NCI-H1417 (cell line): Measurements from ENCODE around the gene GGTA1.
A peak's percentile ranks its signal among the peaks of the same experiment; 100 is the strongest.

Experiments used
- DNase-seq, 3 experiments: peaks; one replicate each; lab custom pipeline; 2025; lab: John Stamatoyannopoulos, UW

Gene GGTA1

DNA sequence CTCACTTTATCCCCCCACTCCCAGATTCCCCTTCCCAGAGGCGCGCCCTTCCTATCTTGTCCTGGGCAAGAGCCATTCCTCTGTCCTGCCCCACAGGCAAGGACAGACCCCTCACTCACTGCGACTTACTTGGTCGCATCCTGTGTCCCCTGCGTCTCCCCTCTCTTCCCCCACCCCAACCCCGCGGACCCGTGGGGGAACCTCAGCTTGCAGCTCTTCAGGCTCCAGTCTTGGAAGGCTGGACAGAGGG, 542 bp downstream of the GGTA1 start:
- peak in 1 of 3 experiments; percentile 54 for DNase-seq

DNA sequence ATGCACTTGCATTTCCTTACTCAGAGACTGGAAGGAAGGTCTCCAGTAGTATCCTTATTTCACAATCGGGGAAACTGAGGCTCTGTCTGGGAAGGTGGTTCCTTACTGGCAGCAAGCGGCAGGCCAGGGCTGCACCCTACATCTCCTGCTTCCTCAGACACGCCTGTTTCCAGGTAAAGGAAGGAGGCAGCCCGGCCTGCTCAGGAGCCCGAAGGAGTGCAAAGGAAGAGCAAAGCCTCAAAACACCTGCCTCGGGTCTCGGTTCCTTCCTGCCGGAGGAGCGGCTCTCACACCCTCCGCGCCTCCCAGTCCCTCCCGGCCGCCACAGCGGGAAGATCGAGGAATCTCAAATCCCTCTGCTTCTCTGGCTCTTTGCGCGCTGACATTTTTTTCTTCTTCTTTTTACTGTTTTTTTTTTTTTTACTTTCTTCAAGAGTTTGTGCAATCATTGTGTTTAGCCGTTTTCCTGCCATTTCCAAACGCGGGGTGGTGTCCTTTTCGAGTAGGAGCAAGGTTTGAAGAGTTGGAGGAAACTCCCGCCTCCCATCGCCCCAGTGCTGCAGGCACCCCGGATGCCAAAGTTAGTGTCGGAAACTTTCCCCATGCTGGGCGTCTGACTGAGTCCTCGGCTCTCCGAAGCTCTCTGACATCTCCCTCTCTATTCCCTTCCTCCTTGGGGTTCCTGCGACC, 1.0 kb downstream of the GGTA1 start:
- peak in 2 of 3 experiments; percentile 46 to 66 for DNase-seq

DNA sequence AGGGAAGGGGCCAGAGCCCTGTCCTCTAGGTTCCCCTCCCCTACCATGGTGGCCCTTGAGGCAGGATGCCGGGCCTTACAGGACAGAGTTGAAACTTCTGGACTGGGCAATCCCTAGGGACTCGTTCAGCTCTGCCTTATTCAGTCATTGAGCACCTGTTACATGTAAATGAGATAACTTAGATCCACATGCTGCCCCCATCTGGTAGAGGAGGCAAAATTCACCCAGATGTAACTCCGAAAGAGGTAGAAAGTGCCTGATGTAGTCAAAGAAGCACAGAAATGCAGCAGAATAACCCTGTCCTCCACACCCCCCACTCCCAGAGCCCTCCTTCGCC, 1.5 kb downstream of the GGTA1 start:
- peak; percentile 73 to 89 (median 76) for DNase-seq

DNA sequence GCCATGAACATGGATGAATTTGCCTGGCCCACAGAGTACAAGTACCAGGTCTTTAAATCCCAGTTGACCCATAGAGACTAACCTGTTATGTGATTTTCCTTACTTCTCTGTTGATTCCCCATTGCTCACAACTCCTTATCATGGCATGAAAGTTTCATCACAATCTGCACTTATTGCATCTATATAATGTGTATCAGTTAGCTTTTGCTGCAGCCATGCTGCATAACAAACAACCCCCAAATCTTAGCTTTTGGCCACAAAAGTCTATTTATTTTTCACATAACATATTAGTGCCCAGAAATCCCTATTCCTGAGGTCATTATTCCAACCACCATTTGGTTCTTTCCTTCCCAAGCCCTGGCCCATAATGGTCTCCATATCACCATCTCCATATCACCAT, 3.7 kb downstream of the GGTA1 start:
- no peak for DNase-seq

DNA sequence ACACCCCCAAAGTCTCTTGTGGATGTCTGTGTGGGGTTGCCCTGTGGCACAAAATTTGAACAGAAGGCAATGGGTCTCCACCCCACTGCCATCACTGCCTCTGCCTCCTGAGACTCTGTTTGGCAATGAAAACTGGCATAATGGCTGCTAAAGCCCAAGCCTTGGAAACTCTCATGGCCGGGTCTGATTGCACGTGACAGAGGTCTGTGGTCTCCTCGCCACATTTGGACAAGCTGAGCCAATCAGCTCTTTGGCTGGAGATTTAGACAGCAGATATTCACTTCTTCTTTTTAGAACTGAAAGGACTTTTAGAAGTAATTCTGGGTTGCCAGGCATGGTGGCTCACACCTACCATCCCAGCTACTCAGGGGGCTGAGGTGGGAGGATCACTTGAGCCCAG, 5.5 kb downstream of the GGTA1 start:
- no peak for DNase-seq

DNA sequence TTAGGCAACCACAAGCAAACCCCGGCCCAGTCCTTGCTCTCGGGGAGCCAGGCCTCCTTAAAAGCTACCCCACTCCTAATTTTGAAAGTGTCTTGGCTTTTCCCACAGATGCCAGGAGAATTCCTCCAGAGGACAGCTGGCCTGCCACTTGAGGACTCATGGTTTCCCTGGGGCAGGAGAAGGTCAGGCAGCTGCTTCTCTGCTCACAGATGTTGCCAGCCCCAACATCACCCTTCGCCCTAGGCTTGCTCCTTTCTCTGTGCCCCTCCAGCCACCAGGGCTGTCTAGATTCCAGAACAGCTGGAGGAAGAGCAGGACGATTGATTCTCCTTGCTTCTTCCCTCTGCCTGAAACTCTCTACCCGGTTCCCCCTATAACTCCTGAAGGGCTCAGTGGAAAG, 8.5 kb downstream of the GGTA1 start:
- DNase-seq: no peak

DNA sequence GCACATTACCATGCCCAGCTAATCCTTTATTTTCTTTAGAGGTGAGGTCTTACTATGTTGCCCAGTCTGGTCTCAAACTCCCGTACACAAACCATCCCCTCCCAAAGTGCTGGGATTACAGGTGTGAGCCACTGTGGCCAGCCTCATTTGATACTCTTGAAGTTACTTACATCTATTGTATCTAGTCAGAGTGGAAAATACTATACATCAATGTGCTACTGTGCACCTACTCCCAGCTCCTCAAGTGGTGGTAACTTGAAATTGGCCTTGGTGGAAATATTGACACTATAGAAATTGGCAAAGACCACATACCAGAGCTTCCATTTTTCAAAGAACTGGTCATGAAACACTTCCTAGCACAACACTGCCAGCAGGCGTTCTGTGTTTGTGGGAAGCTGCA, 10.3 kb downstream of the GGTA1 start:
- no peak for DNase-seq

DNA sequence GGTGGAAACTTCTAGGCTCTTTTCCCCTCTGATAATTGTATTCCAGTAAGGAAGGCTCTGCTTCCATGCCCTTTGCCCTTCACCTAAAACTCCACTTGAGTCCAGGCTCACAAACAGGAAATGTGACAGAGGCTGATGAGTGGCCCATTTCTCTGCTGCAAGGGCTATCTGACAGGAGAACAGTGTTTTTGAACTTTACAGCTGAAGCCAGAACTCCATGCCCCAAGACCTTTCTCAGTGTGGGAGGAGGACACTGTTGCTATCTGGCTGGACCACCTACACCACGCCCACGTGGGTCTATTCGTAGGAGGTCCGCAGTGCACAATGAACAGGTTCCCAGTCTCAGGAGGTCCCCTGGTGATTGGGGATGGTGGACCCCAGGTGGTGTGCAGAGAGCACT, 13.6 kb downstream of the GGTA1 start:
- DNase-seq: no peak

DNA sequence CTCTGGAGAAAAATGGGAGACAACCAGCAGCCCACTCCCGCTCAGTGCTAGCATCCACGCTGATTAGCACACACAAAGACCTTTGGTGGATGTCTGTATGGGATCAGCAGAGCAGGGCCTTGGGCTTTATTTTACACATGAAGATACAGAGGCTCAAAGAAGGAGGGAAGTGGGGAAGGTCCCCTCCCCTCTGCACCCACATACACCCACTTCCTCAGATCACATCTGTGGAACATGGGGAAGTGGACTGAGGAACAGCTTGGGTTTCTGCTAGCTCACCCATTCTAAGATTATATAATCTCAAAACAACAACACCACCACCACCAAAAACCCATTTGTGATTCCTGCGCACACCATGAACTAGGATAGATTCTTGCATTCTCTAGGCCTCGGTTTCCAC, 14.0 kb downstream of the GGTA1 start:
- no peak for DNase-seq

DNA sequence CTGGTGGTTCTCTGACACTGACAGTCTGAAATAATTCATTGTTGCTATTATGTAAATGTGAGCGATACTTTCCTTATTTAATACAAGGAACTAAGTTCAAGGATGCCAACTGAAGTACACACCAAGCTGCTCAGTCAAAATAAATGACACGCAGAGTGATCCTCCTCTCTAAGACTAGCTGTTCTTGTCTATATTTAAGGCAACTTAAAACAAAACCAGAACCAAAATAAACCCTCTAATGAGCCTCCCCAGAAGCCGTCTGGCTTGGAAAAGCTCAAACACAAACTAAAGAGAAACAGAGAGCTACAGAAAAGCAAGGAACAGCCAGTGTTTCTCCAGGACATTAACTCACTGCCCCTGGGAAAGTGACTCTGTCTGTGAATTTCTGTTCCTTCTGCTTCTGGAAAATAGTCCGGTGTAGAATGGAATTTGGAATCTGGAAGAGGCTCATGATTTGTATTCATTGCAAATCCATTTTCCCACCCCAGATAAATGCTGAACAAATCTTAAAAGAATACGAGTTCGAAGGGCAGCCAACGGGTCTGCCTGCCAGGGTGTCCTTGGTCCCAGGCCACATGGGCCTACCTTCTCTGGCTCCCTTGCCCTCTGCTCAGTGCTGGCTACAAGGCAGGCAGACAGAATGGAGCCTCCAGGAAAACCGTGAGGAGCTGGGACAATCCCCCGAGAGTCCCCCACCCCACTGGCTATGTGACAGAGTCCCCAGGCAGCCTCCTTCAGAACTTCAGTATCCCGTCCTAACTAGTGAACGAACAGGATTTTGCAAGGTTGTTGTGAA, 14.8 kb downstream of the GGTA1 start:
- DNase-seq: no peak

DNA sequence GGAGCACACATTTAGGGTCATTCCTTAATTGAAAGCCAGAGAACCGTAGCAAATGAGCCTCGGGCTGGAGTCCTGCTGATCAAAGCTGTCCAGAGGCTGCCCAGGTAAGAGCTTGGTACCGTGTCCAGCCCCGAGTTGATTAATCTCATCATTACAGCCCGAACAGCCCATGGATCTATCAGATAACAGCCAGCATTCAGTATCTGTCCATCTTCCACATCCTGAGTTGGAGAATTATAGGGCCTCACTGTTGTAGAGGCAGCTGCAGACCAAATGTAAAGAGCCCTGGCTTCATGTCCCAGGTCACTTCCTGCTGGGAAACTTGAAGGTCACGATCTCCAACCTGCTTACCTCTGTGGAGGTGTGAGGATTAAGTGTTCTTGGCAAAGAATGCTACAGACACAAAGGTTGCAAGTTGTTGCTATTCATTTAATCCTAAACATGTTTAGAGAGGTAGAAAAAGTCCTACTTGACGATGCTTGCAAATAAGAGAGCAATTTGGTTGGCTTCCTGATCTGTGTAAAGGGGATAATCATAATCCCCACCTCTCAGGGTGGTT, 16.1 kb downstream of the GGTA1 start:
- no peak for DNase-seq

DNA sequence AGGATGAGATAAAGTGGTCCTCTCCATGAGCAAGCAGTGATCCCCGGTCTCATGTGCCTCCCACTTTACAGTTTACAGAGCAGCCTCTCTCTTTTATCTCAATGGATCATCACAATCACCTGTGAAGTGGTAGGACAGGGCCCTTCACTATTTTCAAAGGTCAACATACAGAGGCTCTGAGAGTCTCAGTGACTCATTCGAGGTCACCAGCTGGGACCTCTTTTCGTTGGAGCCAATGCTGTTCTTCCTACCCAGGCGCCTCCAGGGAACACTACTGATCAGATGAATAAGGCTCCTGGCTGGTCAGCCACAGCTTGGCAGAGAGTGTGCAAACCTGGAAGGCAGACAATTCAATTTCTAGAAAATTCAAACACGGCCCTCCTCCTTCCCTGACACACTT, 16.6 kb downstream of the GGTA1 start:
- DNase-seq: peak in 1 of 3 experiments; percentile 27

DNA sequence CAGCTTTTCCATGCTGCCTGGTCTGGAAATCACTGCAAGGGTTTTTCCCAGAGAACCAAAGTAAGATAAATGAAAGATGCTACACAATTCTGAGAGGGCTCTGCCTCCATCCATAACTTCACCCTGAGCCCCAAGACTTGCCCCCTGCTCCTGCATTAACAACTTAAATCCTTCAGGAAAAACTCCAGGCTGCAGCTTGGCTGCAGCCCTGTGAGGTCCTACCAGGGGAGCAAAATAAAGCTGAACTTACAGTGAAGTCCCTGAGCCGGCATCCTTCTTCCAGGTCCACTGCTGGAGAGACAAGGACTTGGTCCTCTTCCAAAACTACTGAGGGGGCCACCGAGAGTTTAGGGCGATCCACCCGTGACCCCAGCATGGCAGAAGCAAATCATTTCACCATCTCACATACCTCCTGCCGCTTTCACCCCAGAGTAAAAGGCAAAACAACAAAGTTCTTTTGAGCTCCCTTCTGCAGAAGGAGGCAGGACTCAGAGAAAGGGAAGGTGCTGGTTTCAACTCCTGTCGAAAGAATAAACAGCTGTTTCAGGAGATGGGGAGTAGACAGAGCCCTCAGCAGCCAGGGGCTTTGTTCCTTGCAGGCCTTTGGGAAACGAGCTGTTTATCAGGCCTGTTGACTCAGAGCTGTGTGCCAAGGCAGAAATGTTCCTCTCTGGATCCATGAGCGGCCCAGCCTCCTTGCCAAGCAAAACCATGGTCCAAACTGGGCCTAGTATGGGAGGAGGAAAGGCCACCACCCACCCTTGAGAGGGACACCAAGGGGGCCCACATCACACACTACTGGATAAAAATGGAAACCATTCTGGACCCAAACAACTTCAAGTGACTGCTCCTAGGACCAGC, 20.6 kb downstream of the GGTA1 start:
- no peak for DNase-seq

DNA sequence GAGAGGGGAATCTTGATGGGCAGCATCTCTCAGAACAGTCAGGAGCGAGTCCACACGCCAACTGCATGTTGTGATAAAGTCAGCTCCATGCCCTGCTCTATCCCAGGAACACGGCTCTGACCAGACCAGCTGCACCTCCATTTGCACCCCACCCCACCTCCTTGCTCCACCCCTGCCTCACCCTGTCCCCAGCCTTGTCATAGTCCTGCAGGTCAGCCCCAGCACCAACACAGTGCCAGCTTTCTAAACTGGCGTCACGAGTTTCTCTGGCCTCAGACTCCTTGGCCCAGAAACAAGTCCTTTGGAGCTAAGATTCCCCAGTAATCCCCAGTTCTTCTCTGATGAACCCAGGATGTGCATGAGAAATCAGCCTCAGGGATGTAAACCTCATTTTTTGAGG, 23.5 kb downstream of the GGTA1 start:
- DNase-seq: no peak

DNA sequence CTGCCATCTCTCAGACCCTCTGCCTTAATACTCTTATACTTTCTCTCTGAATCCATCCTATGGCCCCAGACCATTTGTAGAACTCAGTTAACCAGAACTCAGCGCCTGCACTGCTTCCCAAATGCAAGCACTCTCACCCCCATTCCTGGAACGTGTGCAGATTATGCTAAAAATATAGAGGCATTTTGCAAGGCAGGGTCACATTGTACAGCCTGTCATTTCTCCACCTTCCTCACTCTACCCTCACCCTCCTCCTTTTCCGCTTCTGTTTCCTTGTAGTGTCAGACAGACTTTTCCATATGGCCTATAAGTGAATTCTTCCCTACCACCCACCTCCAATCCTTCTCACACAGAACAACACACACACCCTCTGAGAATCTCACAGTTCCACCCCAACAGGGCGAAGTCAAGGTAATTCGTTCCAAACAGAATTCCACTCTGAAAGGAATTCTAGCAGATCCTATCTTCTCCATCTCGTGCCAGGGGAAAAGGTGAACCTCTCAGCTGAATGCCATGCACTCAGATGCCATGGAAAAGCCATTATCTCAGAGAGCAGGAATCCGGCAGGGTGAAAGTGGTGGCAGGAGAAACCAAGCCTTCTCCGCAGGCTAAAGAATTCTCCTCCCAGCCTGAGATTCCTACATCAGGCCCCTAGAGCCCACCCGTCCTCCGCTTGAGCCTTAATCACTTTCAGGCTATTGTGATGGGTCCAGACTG, 25.3 kb downstream of the GGTA1 start:
- DNase-seq: no peak

DNA sequence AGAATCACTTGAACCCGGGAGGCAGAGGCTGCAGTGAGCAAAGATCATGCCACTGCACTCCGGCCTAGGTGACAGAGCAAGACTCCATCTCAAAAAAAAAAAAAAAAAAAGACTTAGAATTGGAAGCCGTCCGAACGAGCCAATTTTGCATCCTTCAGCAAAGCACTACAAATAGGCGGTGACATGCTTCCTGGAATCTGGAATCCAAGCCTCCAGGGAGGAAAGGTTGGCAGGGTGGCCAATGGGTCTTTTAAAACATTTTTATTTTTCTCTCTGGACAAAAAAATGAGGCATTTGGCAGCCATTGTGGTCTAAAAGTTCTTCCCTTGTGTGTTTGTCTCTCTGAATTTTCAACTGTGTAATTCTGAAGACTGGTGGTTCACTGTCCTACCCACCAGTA, 26.4 kb downstream of the GGTA1 start:
- DNase-seq: no peak

DNA sequence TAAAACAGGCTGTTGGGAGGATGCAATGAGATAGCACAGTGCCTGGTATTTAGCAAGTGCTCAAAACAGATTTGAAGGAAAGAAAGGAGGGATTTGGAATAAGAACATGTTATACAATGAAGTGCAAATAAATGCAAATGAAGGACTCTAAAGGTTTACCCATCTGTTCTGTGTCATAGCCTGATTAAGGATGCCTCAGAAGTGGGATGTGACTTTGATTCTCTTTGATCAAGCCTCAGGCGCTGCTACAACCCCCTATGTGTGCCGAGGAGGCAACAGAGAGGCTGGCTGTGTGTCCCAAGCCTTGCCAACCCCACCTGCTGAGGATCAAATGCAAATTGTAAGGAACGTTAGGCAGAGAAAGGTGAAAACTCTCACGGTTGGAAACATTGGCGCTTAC, 27.2 kb downstream of the GGTA1 start:
- DNase-seq: no peak

DNA sequence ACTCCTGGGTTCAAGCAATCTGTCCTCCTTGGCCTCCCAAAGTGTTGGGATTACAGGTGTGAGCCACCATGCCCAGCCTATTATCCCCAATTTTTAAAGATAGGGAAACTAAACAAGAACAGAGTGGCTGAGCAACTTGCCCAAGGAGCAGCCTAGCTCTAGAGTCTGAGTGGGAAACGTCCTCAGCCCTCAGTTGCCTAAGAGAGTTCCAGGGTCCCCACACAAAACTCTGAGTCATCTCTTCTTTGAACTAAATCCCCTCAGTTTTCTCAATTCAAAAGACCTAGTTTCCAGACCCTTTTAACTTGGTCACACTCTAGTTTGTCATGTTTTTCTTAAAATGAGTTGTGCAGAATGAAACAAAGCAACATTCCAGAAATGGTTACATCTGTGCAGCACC, 33.5 kb downstream of the GGTA1 start:
- no peak for DNase-seq

DNA sequence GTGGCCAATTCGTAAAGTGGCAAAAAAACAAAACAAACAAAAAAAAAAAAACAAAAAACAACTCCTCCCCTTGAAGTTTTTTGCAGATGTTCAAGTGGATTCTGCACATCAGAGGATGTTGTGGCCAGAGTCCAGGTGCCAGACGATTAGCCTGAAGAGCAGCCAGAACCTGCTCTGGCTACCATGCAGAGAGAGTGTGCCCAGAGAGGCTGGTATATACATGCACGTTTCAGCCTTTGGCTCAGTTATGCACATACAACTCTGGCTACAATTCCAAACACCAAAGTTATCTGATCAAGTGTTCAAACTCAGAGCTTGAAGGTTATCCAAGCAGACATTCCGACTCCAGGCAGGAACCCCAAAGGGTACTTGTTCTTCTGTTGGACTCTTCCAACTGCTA, 34.7 kb downstream of the GGTA1 start:
- no peak for DNase-seq

DNA sequence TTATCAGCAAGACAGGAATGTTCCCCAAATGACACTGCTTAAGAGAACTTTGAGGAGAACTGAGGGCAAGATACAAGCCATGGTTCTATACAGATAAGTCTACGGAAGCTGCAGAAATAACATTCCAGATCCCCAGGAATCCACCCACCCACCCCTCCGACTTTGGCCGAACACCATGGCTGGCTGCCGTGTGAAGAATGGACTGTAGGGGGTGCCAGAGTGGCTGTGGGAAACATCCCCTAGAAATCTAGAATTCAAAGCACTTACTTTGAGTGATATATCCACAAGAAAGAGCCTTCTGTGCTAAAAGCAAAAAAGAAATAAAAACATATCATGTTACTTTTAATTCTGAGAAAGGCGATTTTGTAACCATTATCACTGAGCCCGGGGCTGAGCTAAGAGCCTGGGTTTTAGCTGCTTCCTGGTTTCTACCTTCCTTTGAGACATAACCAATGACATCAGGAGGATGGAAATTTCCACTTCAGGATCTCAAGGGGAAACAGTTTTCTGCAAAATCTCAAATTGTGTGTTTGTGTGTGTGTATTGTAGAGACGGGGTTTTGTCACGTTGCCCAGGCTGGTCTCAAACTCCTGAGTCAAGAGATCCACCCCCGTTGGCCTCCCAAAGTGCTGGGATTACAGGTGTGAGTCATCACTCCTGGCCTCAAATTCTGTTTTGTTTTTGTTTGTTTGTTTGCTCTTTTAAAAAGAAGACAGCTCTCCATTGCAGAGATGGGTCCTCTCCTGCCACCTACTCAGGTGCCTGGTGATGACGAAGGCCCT, 36.4 kb downstream of the GGTA1 start:
- peak in 1 of 3 experiments; percentile 8 for DNase-seq

DNA sequence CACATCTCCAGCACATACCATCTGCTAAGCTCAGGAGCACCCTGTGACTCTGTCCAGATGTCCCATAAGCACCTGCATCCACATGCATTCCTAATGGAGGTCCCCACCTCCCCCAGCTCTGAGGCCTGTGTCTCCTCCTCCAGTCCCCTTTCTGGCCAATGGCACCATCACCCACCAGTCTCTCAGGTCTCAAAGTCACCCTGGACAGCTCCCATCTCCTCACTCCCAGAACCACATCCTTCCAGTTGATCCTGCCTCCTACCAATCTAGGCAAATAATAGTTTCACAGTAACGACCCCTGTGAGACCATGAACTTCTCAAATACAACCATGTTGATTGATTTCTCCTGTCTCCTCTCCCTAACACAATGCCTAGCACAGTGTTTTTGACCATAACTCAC, 40.1 kb downstream of the GGTA1 start:
- no peak for DNase-seq
